ENCODE measurements around the gene NR6A1.

The NR6A1 gene

GRCh38 chr9:124812441-124812876 lies 41.3 kb upstream of the NR6A1 start:
- Histone ChIP-seq H3K4me3 (ENCODE audit: insufficient read length, low read depth) (no peak overlapping the region), H3K4me1 (ENCODE audit: insufficient read depth, insufficient read length) (peaks cover 37% of the 10 kb centered on the region), H3K9me3 (ENCODE audit: insufficient read depth, low read length) (no peaks in the 10 kb centered on the region), H3K36me3 (ENCODE audit: insufficient read depth, insufficient read length, low read length) (peaks cover 13% of the 10 kb centered on the region), H3K9ac (ENCODE audit: insufficient read length, low read depth) (peak overlapping the region; percentile 42), H3K27me3 (ENCODE audit: insufficient read depth, insufficient read length) (no peaks in the 10 kb centered on the region)
- TF ChIP-seq SUZ12 (IDR thresholded peaks at IDR 0.05; ENCODE audit: extremely low read depth, insufficient read depth, insufficient read length), result no peak
- no peak for TF ChIP-seq YY1 (IDR thresholded peaks at IDR 0.05; ENCODE audit: insufficient read depth, insufficient read length)
- no peak for TF ChIP-seq ZNF274 (IDR thresholded peaks at IDR 0.05; ENCODE audit: low read depth, low read length)
- peak; percentile 56 for DNase-seq (ENCODE audit: low read depth, low spot score)

DNA sequence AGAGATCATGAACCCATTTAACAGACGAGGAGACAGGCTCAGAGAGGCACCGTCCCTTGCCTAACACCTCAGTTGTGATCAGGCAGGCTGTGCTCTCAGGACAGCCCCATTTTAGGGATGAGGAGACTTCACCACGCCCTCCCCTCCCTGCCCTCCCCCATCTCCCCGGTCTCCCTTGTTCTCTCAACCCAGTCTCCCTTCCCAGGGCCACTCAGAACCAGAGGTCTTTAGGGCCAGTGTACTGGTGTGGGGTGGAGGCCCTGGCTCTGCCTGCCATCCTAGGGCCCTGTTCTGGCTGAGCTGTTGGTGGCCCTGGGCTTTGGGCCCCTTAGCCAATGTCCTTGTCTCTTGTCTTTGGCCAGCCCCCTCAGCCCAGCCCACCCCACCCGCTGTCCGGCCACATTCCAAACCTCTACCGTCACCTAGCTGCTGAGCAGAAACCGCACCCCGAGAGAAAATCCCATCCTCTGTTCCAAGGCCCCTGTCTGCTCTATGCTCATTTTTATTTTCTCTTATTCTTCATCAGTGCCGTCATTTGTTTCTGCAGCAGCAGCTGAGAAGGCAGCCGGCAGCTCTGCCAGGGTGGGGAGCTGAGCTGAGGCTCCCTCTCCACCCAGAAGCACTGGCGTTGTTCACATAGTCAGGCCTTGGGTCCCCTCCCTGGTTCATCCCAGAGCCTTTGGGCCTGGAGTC lies 39.7 kb upstream of the NR6A1 start:
- peaks cover 13% of the 10 kb centered on the region for H3K36me3 ChIP-seq (ENCODE audit: insufficient read depth, insufficient read length, low read length)

GRCh38 chr9:124809741-124810500 lies 38.8 kb upstream of the NR6A1 start:
- Histone ChIP-seq H3K4me3 (ENCODE audit: insufficient read length, low read depth) (no peak overlapping the region), H3K4me1 (ENCODE audit: insufficient read depth, insufficient read length) (peaks cover 37% of the 10 kb centered on the region), H3K9me3 (ENCODE audit: insufficient read depth, low read length) (no peaks in the 10 kb centered on the region), H3K9ac (ENCODE audit: insufficient read length, low read depth) (peak overlapping the region; percentile 44), H3K27me3 (ENCODE audit: insufficient read depth, insufficient read length) (no peaks in the 10 kb centered on the region), H3K36me3 (ENCODE audit: insufficient read depth, insufficient read length, low read length) (peaks cover 17% of the 10 kb centered on the region)
- no peak for DNase-seq (ENCODE audit: low read depth, low spot score)
- TF ChIP-seq YY1 (IDR thresholded peaks at IDR 0.05; ENCODE audit: insufficient read depth, insufficient read length), result no peak
- no peak for TF ChIP-seq ZNF274 (IDR thresholded peaks at IDR 0.05; ENCODE audit: low read depth, low read length)
- TF ChIP-seq SUZ12 (IDR thresholded peaks at IDR 0.05; ENCODE audit: extremely low read depth, insufficient read depth, insufficient read length), result no peak

More for the DNA sequence above, 39.7 kb upstream of the NR6A1 start:
- no peaks in the 10 kb centered on the region for H3K9me3 ChIP-seq (ENCODE audit: insufficient read depth, low read length)
- no peak overlapping the region for H3K4me3 ChIP-seq (ENCODE audit: insufficient read length, low read depth)
- peak; percentile 85 for DNase-seq (ENCODE audit: low read depth, low spot score)
- peak overlapping the region; percentile 71 for H3K9ac ChIP-seq (ENCODE audit: insufficient read length, low read depth)
- H3K27me3 ChIP-seq (ENCODE audit: insufficient read depth, insufficient read length), result no peaks in the 10 kb centered on the region
- TF ChIP-seq YY1 (IDR thresholded peaks at IDR 0.05; ENCODE audit: insufficient read depth, insufficient read length), result no peak
- no peak for TF ChIP-seq SUZ12 (IDR thresholded peaks at IDR 0.05; ENCODE audit: extremely low read depth, insufficient read depth, insufficient read length)
- no peak for TF ChIP-seq ZNF274 (IDR thresholded peaks at IDR 0.05; ENCODE audit: low read depth, low read length)
- H3K4me1 ChIP-seq (ENCODE audit: insufficient read depth, insufficient read length), result peaks cover 37% of the 10 kb centered on the region

DNA sequence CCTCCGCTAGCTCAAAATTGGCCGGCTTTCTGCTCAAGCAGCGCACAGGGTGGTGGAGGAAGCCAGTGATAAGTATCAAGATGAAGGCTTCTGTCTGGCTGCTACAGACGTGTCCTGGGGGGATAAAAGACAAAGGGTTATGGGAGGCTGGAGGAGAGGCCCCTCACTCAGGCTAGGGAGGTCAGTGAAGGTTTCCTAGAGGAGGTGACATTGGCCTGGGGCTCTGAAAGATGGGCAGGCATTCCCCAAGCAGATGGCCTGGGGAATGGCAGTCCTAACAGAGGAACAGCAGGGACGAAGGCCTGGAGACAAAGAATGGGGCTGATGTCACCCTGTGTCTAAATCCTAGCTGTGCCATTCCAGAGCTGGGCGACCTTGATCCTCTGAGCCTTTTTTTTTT lies 38.1 kb upstream of the NR6A1 start:
- DNase-seq (ENCODE audit: low read depth, low spot score), result no peak
- peaks cover 37% of the 10 kb centered on the region for H3K4me1 ChIP-seq (ENCODE audit: insufficient read depth, insufficient read length)

GRCh38 chr9:124808246-124808956 lies 37.3 kb upstream of the NR6A1 start:
- H3K9me3 ChIP-seq (ENCODE audit: insufficient read depth, low read length), result no peaks in the 10 kb centered on the region
- TF ChIP-seq ZNF274 (IDR thresholded peaks at IDR 0.05; ENCODE audit: low read depth, low read length) (no peak), YY1 (IDR thresholded peaks at IDR 0.05; ENCODE audit: insufficient read depth, insufficient read length) (no peak), SUZ12 (IDR thresholded peaks at IDR 0.05; ENCODE audit: extremely low read depth, insufficient read depth, insufficient read length) (no peak)
- H3K36me3 ChIP-seq (ENCODE audit: insufficient read depth, insufficient read length, low read length), result peaks cover 26% of the 10 kb centered on the region
- no peak overlapping the region for H3K4me3 ChIP-seq (ENCODE audit: insufficient read length, low read depth)
- peaks cover 37% of the 10 kb centered on the region for H3K4me1 ChIP-seq (ENCODE audit: insufficient read depth, insufficient read length)
- no peak for DNase-seq (ENCODE audit: low read depth, low spot score)
- H3K9ac ChIP-seq (ENCODE audit: insufficient read length, low read depth), result peak overlapping the region; percentile 7
- no peaks in the 10 kb centered on the region for H3K27me3 ChIP-seq (ENCODE audit: insufficient read depth, insufficient read length)

More for the DNA sequence above, 38.1 kb upstream of the NR6A1 start:
- TF ChIP-seq YY1 (IDR thresholded peaks at IDR 0.05; ENCODE audit: insufficient read depth, insufficient read length) (no peak), SUZ12 (IDR thresholded peaks at IDR 0.05; ENCODE audit: extremely low read depth, insufficient read depth, insufficient read length) (no peak), ZNF274 (IDR thresholded peaks at IDR 0.05; ENCODE audit: low read depth, low read length) (no peak)
- Histone ChIP-seq H3K4me3 (ENCODE audit: insufficient read length, low read depth) (no peak overlapping the region), H3K36me3 (ENCODE audit: insufficient read depth, insufficient read length, low read length) (peaks cover 20% of the 10 kb centered on the region), H3K9ac (ENCODE audit: insufficient read length, low read depth) (no peak overlapping the region), H3K27me3 (ENCODE audit: insufficient read depth, insufficient read length) (no peaks in the 10 kb centered on the region), H3K9me3 (ENCODE audit: insufficient read depth, low read length) (no peaks in the 10 kb centered on the region)

- no peaks in the 10 kb centered on the region for H3K27me3 ChIP-seq (ENCODE audit: insufficient read depth, insufficient read length)
- H3K36me3 ChIP-seq (ENCODE audit: insufficient read depth, insufficient read length, low read length), result peaks cover 31% of the 10 kb centered on the region
- H3K4me3 ChIP-seq (ENCODE audit: insufficient read length, low read depth), result no peak overlapping the region
- no peak overlapping the region for H3K9ac ChIP-seq (ENCODE audit: insufficient read length, low read depth)
- H3K4me1 ChIP-seq (ENCODE audit: insufficient read depth, insufficient read length), result peaks cover 17% of the 10 kb centered on the region
- DNase-seq (ENCODE audit: low read depth, low spot score), result no peak
- TF ChIP-seq YY1 (IDR thresholded peaks at IDR 0.05; ENCODE audit: insufficient read depth, insufficient read length) (no peak), ZNF274 (IDR thresholded peaks at IDR 0.05; ENCODE audit: low read depth, low read length) (no peak), SUZ12 (IDR thresholded peaks at IDR 0.05; ENCODE audit: extremely low read depth, insufficient read depth, insufficient read length) (no peak)
- H3K9me3 ChIP-seq (ENCODE audit: insufficient read depth, low read length), result no peaks in the 10 kb centered on the region
Observed at GRCh38 chr9:124805186-124805585, 34.1 kb upstream of the NR6A1 start.
